Chondrocyte (in vitro differentiated cells): ENCODE results near the gene MARK1. TPM values are rescaled to one million over a fixed set of nuclear protein-coding genes. Genes with fewer than 3 reads are reported as not detected.
"Not testable (repeated sequence)": the region's sequence is repeated elsewhere in the genome, so short reads cannot be mapped to it uniquely, and the experiment has no call there.

Source experiments
- DNase-seq: peaks from one replicate; pipeline ENCODE4 v3.0.0; 2021; ENCODE audit warnings: mixed read lengths, low spot score
- H3K27ac Mint-ChIP-seq: one replicate; pipeline ENCODE4 v1.8.0; 2021; ENCODE audit warnings: mild to moderate bottlenecking, moderate library complexity, mixed read lengths; ENCODE audit not compliant: unreplicated experiment
- H3K27me3 Mint-ChIP-seq: 2 replicates; pipeline ENCODE4 v1.8.0; 2021; ENCODE audit warnings: low read depth, mixed read lengths
- H3K36me3 Mint-ChIP-seq: 2 replicates; pipeline ENCODE4 v1.8.0; 2021; ENCODE audit warnings: low read depth, mixed read lengths
- H3K4me1 Mint-ChIP-seq: 2 replicates; pipeline ENCODE4 v1.8.0; 2021; ENCODE audit warnings: low read depth, mild to moderate bottlenecking, mixed read lengths
- H3K4me3 Mint-ChIP-seq: one replicate; pipeline ENCODE4 v1.8.0; 2021; ENCODE audit warnings: mild to moderate bottlenecking, moderate library complexity, mixed read lengths; ENCODE audit not compliant: unreplicated experiment
- H3K9me3 Mint-ChIP-seq: 2 replicates; pipeline ENCODE4 v1.8.0; 2021; ENCODE audit warnings: low read depth, mixed read lengths
- CTCF ChIP-seq: fragments of 200-600 bp; sonication (generic); IDR thresholded peaks from 2 replicates; pipeline ENCODE4 v1.5.0; 2021; ENCODE audit warnings: antibody characterized with exemption, mild to moderate bottlenecking, moderate library complexity
- total RNA-seq: library from RNA; stranded (reverse); gene quantifications from 3 replicates; pipeline ENCODE4 v1.2.1, GENCODE V29; 2021

The MARK1 gene
- total RNA-seq, 1 donor from 2014 or later, result 4.1 TPM

- H3K36me3 Mint-ChIP-seq, result peaks cover 4% of the 10 kb centered on the region
Measured at GRCh38 chr1:220673921-220674320, 146.0 kb downstream of the MARK1 start.

GRCh38 chr1:220677251-220677650 is 149.3 kb downstream of the MARK1 start:
- Mint-ChIP-seq H3K36me3 (no peaks in the 10 kb centered on the region), H3K27ac (no peak overlapping the region), H3K9me3 (no peaks in the 10 kb centered on the region), H3K27me3 (peaks cover 6% of the 10 kb centered on the region), H3K4me1 (no peaks in the 10 kb centered on the region), H3K4me3 (no peak overlapping the region)
- no peak for DNase-seq
- TF ChIP-seq CTCF, result no peak

More at GRCh38 chr1:220673921-220674320, 146.0 kb downstream of the MARK1 start:
- Mint-ChIP-seq H3K27ac (no peak overlapping the region), H3K27me3 (peaks cover 6% of the 10 kb centered on the region), H3K9me3 (peaks cover 12% of the 10 kb centered on the region), H3K4me3 (no peak overlapping the region), H3K4me1 (no peaks in the 10 kb centered on the region)
- TF ChIP-seq CTCF, result no peak
- no peak for DNase-seq

GRCh38 chr1:220680085-220680687 is 152.2 kb downstream of the MARK1 start:
- no peak overlapping the region for H3K27ac Mint-ChIP-seq
- no peak for DNase-seq
- H3K9me3 Mint-ChIP-seq, result no peaks in the 10 kb centered on the region
- H3K27me3 Mint-ChIP-seq, result peaks cover 2% of the 10 kb centered on the region
- TF ChIP-seq CTCF, result peak; percentile 87
- no peaks in the 10 kb centered on the region for H3K36me3 Mint-ChIP-seq
- no peak overlapping the region for H3K4me3 Mint-ChIP-seq
- H3K4me1 Mint-ChIP-seq, result no peaks in the 10 kb centered on the region

- Mint-ChIP-seq H3K4me1 (no peaks in the 10 kb centered on the region), H3K27ac (no peak overlapping the region), H3K4me3 (no peak overlapping the region), H3K36me3 (no peaks in the 10 kb centered on the region), H3K9me3 (no peaks in the 10 kb centered on the region), H3K27me3 (peaks cover 2% of the 10 kb centered on the region)
- no peak for DNase-seq
- TF ChIP-seq CTCF, result no peak
Measured at GRCh38 chr1:220681220-220681880, 153.4 kb downstream of the MARK1 start.

GRCh38 chr1:220682901-220683576 is 155.1 kb downstream of the MARK1 start:
- TF ChIP-seq CTCF, result no peak
- H3K36me3 Mint-ChIP-seq, result no peaks in the 10 kb centered on the region
- H3K4me3 Mint-ChIP-seq, result no peak overlapping the region
- H3K27me3 Mint-ChIP-seq, result peaks cover 2% of the 10 kb centered on the region
- H3K27ac Mint-ChIP-seq, result no peak overlapping the region
- H3K4me1 Mint-ChIP-seq, result no peaks in the 10 kb centered on the region
- no peak for DNase-seq
- H3K9me3 Mint-ChIP-seq, result no peaks in the 10 kb centered on the region

GRCh38 chr1:220683716-220684115 is 155.8 kb downstream of the MARK1 start:
- H3K27me3 Mint-ChIP-seq, H3K36me3 Mint-ChIP-seq, H3K9me3 Mint-ChIP-seq, H3K4me1 Mint-ChIP-seq, H3K27ac Mint-ChIP-seq, H3K4me3 Mint-ChIP-seq, DNase-seq: not testable (repeated sequence)
